ENCODE data around the gene CCNK.

Gene CCNK

GRCh38 chr14:99440278-99440677 is 40.9 kb upstream of the CCNK start:
- DNase-seq (ENCODE audit: low spot score), result no peak
- ChIA-PET CTCF (no interaction called here), POLR2A (ENCODE audit: low non-redundant PET) (no interaction called here)
- no peak overlapping the region for H3K27ac ChIP-seq
- TF ChIP-seq CTCF (conservative IDR thresholded peaks at IDR 0.05; ENCODE audit: low read depth), result no peak

- no peak for DNase-seq (ENCODE audit: low spot score)
- H3K27ac ChIP-seq, result no peak overlapping the region
- ChIA-PET CTCF (interaction anchor here (0.7 kb wide), 1 partner anchor 332 kb away, joined by 7 read pairs; no protein-coding TSS in a partner anchor), POLR2A (ENCODE audit: low non-redundant PET) (no interaction called here)
- no peak for TF ChIP-seq CTCF (conservative IDR thresholded peaks at IDR 0.05; ENCODE audit: low read depth)
Measured at GRCh38 chr14:99441157-99441870, 39.9 kb upstream of the CCNK start.

GRCh38 chr14:99441918-99442317 is 39.3 kb upstream of the CCNK start:
- no peak for DNase-seq (ENCODE audit: low spot score)
- POLR2A ChIA-PET (ENCODE audit: low non-redundant PET), result no interaction called here
- CTCF ChIA-PET, result no interaction called here
- TF ChIP-seq CTCF (conservative IDR thresholded peaks at IDR 0.05; ENCODE audit: low read depth), result no peak
- no peak overlapping the region for H3K27ac ChIP-seq

- no peak for TF ChIP-seq CTCF (conservative IDR thresholded peaks at IDR 0.05; ENCODE audit: low read depth)
- ChIA-PET POLR2A (ENCODE audit: low non-redundant PET) (no interaction called here), CTCF (interaction anchor here (0.6 kb wide), 1 partner anchor 60 kb away, joined by 5 read pairs; no protein-coding TSS in a partner anchor)
- DNase-seq (ENCODE audit: low spot score), result no peak
- no peak overlapping the region for H3K27ac ChIP-seq
Measured at GRCh38 chr14:99445931-99446330, 35.3 kb upstream of the CCNK start.

- TF ChIP-seq CTCF (conservative IDR thresholded peaks at IDR 0.05; ENCODE audit: low read depth), result no peak
- no peak for DNase-seq (ENCODE audit: low spot score)
- no peak overlapping the region; the same call in 1 of the 2 replicates for H3K27ac ChIP-seq
- CTCF ChIA-PET, result no interaction called here
- POLR2A ChIA-PET (ENCODE audit: low non-redundant PET), result interaction anchor here (1.0 kb wide), 1 partner anchor 33 kb away, joined by 3 read pairs; the partner anchor contains the start of genes CCNK and SETD3
Measured at GRCh38 chr14:99447739-99448138, 33.5 kb upstream of the CCNK start.

GRCh38 chr14:99450266-99450665 is 30.9 kb upstream of the CCNK start:
- no peak overlapping the region for H3K27ac ChIP-seq
- no peak for DNase-seq (ENCODE audit: low spot score)
- ChIA-PET CTCF (interaction anchor here (1.3 kb wide), 1 partner anchor 57 kb away, joined by 4 read pairs; no protein-coding TSS in a partner anchor), POLR2A (ENCODE audit: low non-redundant PET) (no interaction called here)
- no peak for TF ChIP-seq CTCF (conservative IDR thresholded peaks at IDR 0.05; ENCODE audit: low read depth)
